GM23338 (cell line): ENCODE data around the gene ATP6V0C. TPM values are rescaled to one million over a fixed set of nuclear protein-coding genes. Genes with fewer than 3 reads are reported as not detected.

Experiments
- ATAC-seq: fragments of 200-7000 bp; cut with Tn5 transposase; 3 replicates; pipeline ENCODE4 v1.9.1; 2020
- DNase-seq: peaks from one replicate; pipeline ENCODE4 v3.0.0-alpha.2; 2015; ENCODE audit warnings: low spot score
- H2AFZ ChIP-seq: fragments of 200-600 bp; sonication (generic); 2 replicates; pipeline ENCODE4 v1.8.0; 2016; ENCODE audit warnings: antibody characterized with exemption, mild to moderate bottlenecking, moderate library complexity
- H3F3A ChIP-seq: fragments of 200-600 bp; sonication (generic); replicated peaks from 2 replicates; pipeline ENCODE4 v1.8.0; 2017; ENCODE audit warnings: antibody characterized with exemption, mixed run types, low read depth
- H3K27ac ChIP-seq: fragments of 200-600 bp; sonication (generic); 2 replicates; pipeline ENCODE4 v1.6.1; 2016; ENCODE audit warnings: low read depth
- H3K27me3 ChIP-seq: fragments of 200-600 bp; sonication (generic); 2 replicates; pipeline ENCODE4 v1.8.0; 2016; ENCODE audit warnings: mild to moderate bottlenecking, mixed run types, moderate library complexity; ENCODE audit not compliant: insufficient read depth
- H3K36me3 ChIP-seq: fragments of 200-600 bp; sonication (generic); 2 replicates; pipeline ENCODE4 v1.8.0; 2016; ENCODE audit warnings: mild to moderate bottlenecking; ENCODE audit not compliant: insufficient read depth
- H3K4me1 ChIP-seq: fragments of 200-600 bp; sonication (generic); 2 replicates; pipeline ENCODE4 v1.8.0; 2016; ENCODE audit warnings: mild to moderate bottlenecking, moderate library complexity; ENCODE audit not compliant: insufficient read depth
- H3K4me2 ChIP-seq: fragments of 200-600 bp; sonication (generic); 2 replicates; pipeline ENCODE4 v1.7.1; 2017; ENCODE audit warnings: mixed run types
- H3K4me3 ChIP-seq: fragments of 200-600 bp; sonication (generic); 2 replicates; pipeline ENCODE4 v1.6.1; 2016; ENCODE audit warnings: mixed run types
- H3K79me2 ChIP-seq: fragments of 200-600 bp; sonication (generic); replicated peaks from 2 replicates; pipeline ENCODE4 v1.8.0; 2017; ENCODE audit warnings: mild to moderate bottlenecking; ENCODE audit not compliant: insufficient read depth
- H3K9me2 ChIP-seq: fragments of 200-600 bp; sonication (generic); 2 replicates; pipeline ENCODE4 v1.8.0; 2017; ENCODE audit not compliant: insufficient read depth
- H4K20me1 ChIP-seq: fragments of 200-600 bp; sonication (generic); replicated peaks from 2 replicates; pipeline ENCODE4 v1.8.0; 2017; ENCODE audit warnings: mild to moderate bottlenecking; ENCODE audit not compliant: insufficient read depth
- H3K27ac Mint-ChIP-seq: 2 replicates; pipeline ENCODE4 v1.8.0; 2020; ENCODE audit warnings: inconsistent platforms, mild to moderate bottlenecking, moderate library complexity, mixed read lengths
- H3K27me3 Mint-ChIP-seq: 3 replicates; pipeline ENCODE4 v1.8.0; 2022; ENCODE audit warnings: low read depth, mild to moderate bottlenecking, moderate library complexity, mixed read lengths, inconsistent platforms; ENCODE audit not compliant: insufficient read depth, poor library complexity
- H3K36me3 Mint-ChIP-seq: 3 replicates; pipeline ENCODE4 v1.8.0; 2021; ENCODE audit warnings: low read depth, mild to moderate bottlenecking, inconsistent platforms, moderate library complexity, mixed read lengths
- H3K4me1 Mint-ChIP-seq: 3 replicates; pipeline ENCODE4 v1.8.0; 2020; ENCODE audit warnings: mild to moderate bottlenecking, inconsistent platforms, mixed read lengths
- H3K4me3 Mint-ChIP-seq: 3 replicates; pipeline ENCODE4 v1.8.0; 2021; ENCODE audit warnings: moderate library complexity, mild to moderate bottlenecking, inconsistent platforms, mixed read lengths
- H3K9me3 Mint-ChIP-seq: 3 replicates; pipeline ENCODE4 v1.8.0; 2020; ENCODE audit warnings: moderate library complexity, mild to moderate bottlenecking, inconsistent platforms, mixed read lengths
- CREB1 ChIP-seq: fragments of 250-450 bp; sonication (Bioruptor Pico); IDR thresholded peaks from 2 replicates; pipeline ENCODE4 v1.5.0; 2020; ENCODE audit warnings: low read depth, mild to moderate bottlenecking, moderate library complexity
- CTCF ChIP-seq, 2 experiments: fragments of 200-600 bp in 1 of 2; sonication (generic) in 1 of 2; conservative IDR thresholded peaks; 2 replicates each; pipeline versions ENCODE4 v1.5.1 to v1.6.1; 2016 to 2017; ENCODE audit warnings: antibody characterized with exemption in 2 of 2, low read depth in 2 of 2, mild to moderate bottlenecking in 2 of 2, moderate library complexity in 1 of 2
- EZH2 ChIP-seq: fragments of 200-600 bp; sonication (generic); IDR thresholded peaks from one replicate; pipeline ENCODE4 v1.8.0; 2017; ENCODE audit warnings: antibody characterized with exemption, mild to moderate bottlenecking, low read depth; ENCODE audit not compliant: unreplicated experiment
- JUNB ChIP-seq: IDR thresholded peaks from one replicate; pipeline ENCODE4 v1.6.1; 2016; ENCODE audit warnings: antibody characterized with exemption; ENCODE audit not compliant: unreplicated experiment
- NANOG ChIP-seq: IDR thresholded peaks from 2 replicates; pipeline ENCODE4 v1.6.1; 2016; ENCODE audit warnings: antibody characterized with exemption, borderline replicate concordance
- POLR2AphosphoS5 ChIP-seq: IDR thresholded peaks from 2 replicates; pipeline ENCODE4 v1.6.1; 2016; ENCODE audit warnings: antibody characterized with exemption, low read depth
- polyA plus RNA-seq: library from polyadenylated mRNA; unstranded; fragments of >200 nt; fragmentation: Nextera tagmentation; extraction: Ambion mirVana; gene quantifications from 2 replicates; pipeline ENCODE4 v1.2.1, GENCODE V29; 2016
- total RNA-seq: library from RNA; depleted of rRNA; stranded (reverse); fragments of >200 nt; shearing (Covaris generic); gene quantifications from 2 replicates; pipeline ENCODE4 v1.2.3, GENCODE V29; 2014
- TF ChIP-seq, protein P1 (sequence below): fragments of 250-450 bp; sonication (Bioruptor Pico); IDR thresholded peaks from 2 replicates; pipeline ENCODE4 v1.5.0; 2020; ENCODE audit warnings: mild to moderate bottlenecking, moderate library complexity
- TF ChIP-seq, protein P2 (sequence below): IDR thresholded peaks from 2 replicates; pipeline ENCODE4 v1.6.1; 2016; ENCODE audit warnings: antibody characterized with exemption

The ATP6V0C gene
- total and polyA plus RNA-seq, 2 experiments from 2014 or later: 98.2 to 162 TPM

DNA sequence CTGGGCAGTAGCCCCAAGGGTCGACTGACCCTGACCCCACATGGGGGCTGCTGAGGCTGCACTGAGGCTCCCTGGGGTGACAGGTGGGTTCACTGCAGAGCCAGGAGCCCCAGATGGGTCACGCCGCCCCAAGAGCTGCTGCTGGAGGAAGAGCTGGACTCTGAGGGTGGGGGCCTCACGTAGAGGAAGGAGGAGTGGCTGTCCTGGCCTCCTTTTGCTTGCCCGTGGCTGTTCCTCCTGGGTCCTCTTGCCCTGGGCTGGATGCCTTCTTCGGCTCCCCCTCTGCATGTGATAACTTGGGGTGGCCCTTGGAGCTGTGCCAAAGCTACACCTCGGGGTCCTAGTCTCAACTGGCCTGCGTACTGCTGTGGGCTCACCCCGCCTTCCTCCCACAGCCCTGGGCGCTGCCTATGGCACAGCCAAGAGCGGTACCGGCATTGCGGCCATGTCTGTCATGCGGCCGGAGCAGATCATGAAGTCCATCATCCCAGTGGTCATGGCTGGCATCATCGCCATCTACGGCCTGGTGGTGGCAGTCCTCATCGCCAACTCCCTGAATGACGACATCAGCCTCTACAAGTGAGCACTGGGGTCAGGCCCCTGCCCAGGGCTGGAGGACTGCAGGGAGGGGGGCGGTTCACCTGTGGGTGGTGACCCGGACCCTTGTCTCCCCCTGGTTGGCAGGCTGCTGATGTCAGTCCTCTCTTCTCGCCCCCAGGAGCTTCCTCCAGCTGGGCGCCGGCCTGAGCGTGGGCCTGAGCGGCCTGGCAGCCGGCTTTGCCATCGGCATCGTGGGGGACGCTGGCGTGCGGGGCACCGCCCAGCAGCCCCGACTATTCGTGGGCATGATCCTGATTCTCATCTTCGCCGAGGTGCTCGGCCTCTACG, 5.3 kb downstream of the ATP6V0C start:
- no peak for ATAC-seq
- H3K4me1 Mint-ChIP-seq: peaks cover 37% of the 10 kb centered on the region
- peaks cover 23% of the 10 kb centered on the region for H3K36me3 Mint-ChIP-seq

More for the DNA sequence above, 5.3 kb downstream of the ATP6V0C start:
- no peak for DNase-seq
- H3K27me3 ChIP-seq: no peaks in the 10 kb centered on the region
- peaks cover 31% of the 10 kb centered on the region for H4K20me1 ChIP-seq
- H2AFZ ChIP-seq: no peak overlapping the region
- no peaks in the 10 kb centered on the region for H3K9me2 ChIP-seq
- Mint-ChIP-seq H3K4me3 (peak overlapping the region; percentile 70), H3K27me3 (peaks cover 24% of the 10 kb centered on the region), H3K9me3 (no peaks in the 10 kb centered on the region; the same call in 2 of the 3 replicates), H3K27ac (peak overlapping the region; percentile 93; the same call in 1 of the 2 replicates)
- no peaks in the 10 kb centered on the region for H3K36me3 ChIP-seq
- peaks cover 24% of the 10 kb centered on the region; the same call in 1 of the 2 replicates for H3F3A ChIP-seq
- no peak overlapping the region for H3K4me2 ChIP-seq
- H3K4me1 ChIP-seq: peaks cover 10% of the 10 kb centered on the region; the same call in 1 of the 2 replicates
- TF ChIP-seq, protein P1, sequence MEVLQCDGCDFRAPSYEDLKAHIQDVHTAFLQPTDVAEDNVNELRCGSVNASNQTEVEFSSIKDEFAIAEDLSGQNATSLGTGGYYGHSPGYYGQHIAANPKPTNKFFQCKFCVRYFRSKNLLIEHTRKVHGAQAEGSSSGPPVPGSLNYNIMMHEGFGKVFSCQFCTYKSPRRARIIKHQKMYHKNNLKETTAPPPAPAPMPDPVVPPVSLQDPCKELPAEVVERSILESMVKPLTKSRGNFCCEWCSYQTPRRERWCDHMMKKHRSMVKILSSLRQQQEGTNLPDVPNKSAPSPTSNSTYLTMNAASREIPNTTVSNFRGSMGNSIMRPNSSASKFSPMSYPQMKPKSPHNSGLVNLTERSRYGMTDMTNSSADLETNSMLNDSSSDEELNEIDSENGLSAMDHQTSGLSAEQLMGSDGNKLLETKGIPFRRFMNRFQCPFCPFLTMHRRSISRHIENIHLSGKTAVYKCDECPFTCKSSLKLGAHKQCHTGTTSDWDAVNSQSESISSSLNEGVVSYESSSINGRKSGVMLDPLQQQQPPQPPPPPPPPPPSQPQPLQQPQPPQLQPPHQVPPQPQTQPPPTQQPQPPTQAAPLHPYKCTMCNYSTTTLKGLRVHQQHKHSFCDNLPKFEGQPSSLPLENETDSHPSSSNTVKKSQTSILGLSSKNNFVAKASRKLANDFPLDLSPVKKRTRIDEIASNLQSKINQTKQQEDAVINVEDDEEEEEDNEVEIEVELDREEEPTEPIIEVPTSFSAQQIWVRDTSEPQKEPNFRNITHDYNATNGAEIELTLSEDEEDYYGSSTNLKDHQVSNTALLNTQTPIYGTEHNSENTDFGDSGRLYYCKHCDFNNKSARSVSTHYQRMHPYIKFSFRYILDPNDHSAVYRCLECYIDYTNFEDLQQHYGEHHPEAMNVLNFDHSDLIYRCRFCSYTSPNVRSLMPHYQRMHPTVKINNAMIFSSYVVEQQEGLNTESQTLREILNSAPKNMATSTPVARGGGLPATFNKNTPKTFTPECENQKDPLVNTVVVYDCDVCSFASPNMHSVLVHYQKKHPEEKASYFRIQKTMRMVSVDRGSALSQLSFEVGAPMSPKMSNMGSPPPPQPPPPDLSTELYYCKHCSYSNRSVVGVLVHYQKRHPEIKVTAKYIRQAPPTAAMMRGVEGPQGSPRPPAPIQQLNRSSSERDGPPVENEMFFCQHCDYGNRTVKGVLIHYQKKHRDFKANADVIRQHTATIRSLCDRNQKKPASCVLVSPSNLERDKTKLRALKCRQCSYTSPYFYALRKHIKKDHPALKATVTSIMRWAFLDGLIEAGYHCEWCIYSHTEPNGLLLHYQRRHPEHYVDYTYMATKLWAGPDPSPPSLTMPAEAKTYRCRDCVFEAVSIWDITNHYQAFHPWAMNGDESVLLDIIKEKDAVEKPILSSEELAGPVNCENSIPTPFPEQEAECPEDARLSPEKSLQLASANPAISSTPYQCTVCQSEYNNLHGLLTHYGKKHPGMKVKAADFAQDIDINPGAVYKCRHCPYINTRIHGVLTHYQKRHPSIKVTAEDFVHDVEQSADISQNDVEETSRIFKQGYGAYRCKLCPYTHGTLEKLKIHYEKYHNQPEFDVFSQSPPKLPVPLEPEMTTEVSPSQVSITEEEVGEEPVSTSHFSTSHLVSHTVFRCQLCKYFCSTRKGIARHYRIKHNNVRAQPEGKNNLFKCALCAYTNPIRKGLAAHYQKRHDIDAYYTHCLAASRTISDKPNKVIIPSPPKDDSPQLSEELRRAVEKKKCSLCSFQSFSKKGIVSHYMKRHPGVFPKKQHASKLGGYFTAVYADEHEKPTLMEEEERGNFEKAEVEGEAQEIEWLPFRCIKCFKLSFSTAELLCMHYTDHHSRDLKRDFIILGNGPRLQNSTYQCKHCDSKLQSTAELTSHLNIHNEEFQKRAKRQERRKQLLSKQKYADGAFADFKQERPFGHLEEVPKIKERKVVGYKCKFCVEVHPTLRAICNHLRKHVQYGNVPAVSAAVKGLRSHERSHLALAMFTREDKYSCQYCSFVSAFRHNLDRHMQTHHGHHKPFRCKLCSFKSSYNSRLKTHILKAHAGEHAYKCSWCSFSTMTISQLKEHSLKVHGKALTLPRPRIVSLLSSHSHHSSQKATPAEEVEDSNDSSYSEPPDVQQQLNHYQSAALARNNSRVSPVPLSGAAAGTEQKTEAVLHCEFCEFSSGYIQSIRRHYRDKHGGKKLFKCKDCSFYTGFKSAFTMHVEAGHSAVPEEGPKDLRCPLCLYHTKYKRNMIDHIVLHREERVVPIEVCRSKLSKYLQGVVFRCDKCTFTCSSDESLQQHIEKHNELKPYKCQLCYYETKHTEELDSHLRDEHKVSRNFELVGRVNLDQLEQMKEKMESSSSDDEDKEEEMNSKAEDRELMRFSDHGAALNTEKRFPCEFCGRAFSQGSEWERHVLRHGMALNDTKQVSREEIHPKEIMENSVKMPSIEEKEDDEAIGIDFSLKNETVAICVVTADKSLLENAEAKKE (CRISPR knock-in tag): no peak
- TF ChIP-seq POLR2AphosphoS5 (no peak), CREB1 (CRISPR knock-in tag) (no peak), JUNB (no peak), CTCF (conservative IDR thresholded peaks at IDR 0.05; ENCODE audit: low read depth in 2 of 2) (peak in 1 of 2 experiments; percentile 14; a peak in 1 of 4 replicates), NANOG (no peak), EZH2 (no peak)
- TF ChIP-seq, protein P2, sequence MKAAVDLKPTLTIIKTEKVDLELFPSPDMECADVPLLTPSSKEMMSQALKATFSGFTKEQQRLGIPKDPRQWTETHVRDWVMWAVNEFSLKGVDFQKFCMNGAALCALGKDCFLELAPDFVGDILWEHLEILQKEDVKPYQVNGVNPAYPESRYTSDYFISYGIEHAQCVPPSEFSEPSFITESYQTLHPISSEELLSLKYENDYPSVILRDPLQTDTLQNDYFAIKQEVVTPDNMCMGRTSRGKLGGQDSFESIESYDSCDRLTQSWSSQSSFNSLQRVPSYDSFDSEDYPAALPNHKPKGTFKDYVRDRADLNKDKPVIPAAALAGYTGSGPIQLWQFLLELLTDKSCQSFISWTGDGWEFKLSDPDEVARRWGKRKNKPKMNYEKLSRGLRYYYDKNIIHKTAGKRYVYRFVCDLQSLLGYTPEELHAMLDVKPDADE: no peak
- no peak overlapping the region for H3K4me3 ChIP-seq
- peaks cover 61% of the 10 kb centered on the region for H3K79me2 ChIP-seq
- H3K27ac ChIP-seq: 0 out of 2 replicates have a peak overlapping the region, but pooled peaks have one; percentile 45
